Motor neuron (in vitro differentiated cells): ENCODE measurements around the gene GZF1. TPM values are rescaled to one million over a fixed set of nuclear protein-coding genes. Genes with fewer than 3 reads are reported as not detected.

ENCODE experiments used
- ATAC-seq, 8 experiments: fragments of 200-7000 bp; cut with Tn5 transposase; replicated peaks in 6 of 8; 2 replicates each; pipeline ENCODE4 v1.8.0; 2021; ENCODE audit warnings: mild to moderate bottlenecking in 8 of 8, moderate library complexity in 8 of 8
- H3K27ac ChIP-seq, 2 donors: fragments of 250-450 bp; sonication (Bioruptor Pico); 2 replicates each; pipeline ENCODE4 v1.9.0; 2021; ENCODE audit warnings: antibody characterized with exemption in 2 of 2, mild to moderate bottlenecking in 2 of 2, moderate library complexity in 1 of 2
- H3K4me1 ChIP-seq, 2 donors: fragments of 250-450 bp; sonication (Bioruptor Pico); replicated peaks in 1 of 2; 2 replicates each; pipeline ENCODE4 v1.6.1; 2021; ENCODE audit warnings: antibody characterized with exemption in 2 of 2, mild to moderate bottlenecking in 2 of 2, moderate library complexity in 1 of 2
- H3K4me3 ChIP-seq, 5 donors: fragments of 250-450 bp; sonication (Bioruptor Pico); 2 replicates each; pipeline ENCODE4 v1.9.0; 2021; ENCODE audit warnings: antibody characterized with exemption in 5 of 5, mild to moderate bottlenecking in 5 of 5, moderate library complexity in 4 of 5
- WGBS, 10 experiments: fragments of 450-650 bp; shearing (Covaris generic); methylation state at CpG; one replicate each; pipeline ENCODE4 v1.0.0; 2022; 5-methylcytosine and 5-hydroxymethylcytosine counted together
- in situ Hi-C, 9 experiments: fragments of 400-800 bp; cut with MboI; loops; one replicate each; pipeline ENCODE4 v1.15.0; 2021; ENCODE audit warnings: low sequenced_read_pairs in 9 of 9, low pct_unique_long_range_greater_than_20kb in 2 of 9; ENCODE audit not compliant: unreplicated experiment in 9 of 9
- total RNA-seq, 8 experiments: library from RNA; unstranded; fragments of 300-600 nt; gene quantifications; 2 replicates each; pipeline versions ENCODE4 v1.2.3 to v1.2.4, GENCODE V29; 2022

Gene GZF1
- 10 to 100 TPM; 11.2 to 40.6 (median 22.3) TPM for total RNA-seq

GRCh38 chr20:23361476-23362391 lies at the start of gene GZF1:
Gene GZF1, plus strand, starts transcription at chr20:23362182. Its CDS starts 2,202 bp downstream, at chr20:23364384.
- 0 to 5% (median 2%) methylated on average over 2 to 16 of the region's 114 CpGs; no CpG with 5 or more reads in 6 of the 10 experiments for WGBS, 10 experiments
- ATAC-seq, result peak; percentile 66 to 80 (median 72)
- in situ Hi-C loops, result no loop called here

GRCh38 chr20:23313271-23313670 lies 48.7 kb upstream of the GZF1 start:
- 0 to 100% (median 75%) methylated on average over 1 of the region's 1 CpG; no CpG with 5 or more reads in 1 of the 10 experiments for WGBS, 10 experiments
- in situ Hi-C loops, result no loop called here
- no peak overlapping the region for H3K27ac ChIP-seq
- ATAC-seq, result no peak
- H3K4me3 ChIP-seq, result no peak overlapping the region
- peaks cover 0 to 3% of the 10 kb centered on the region in 2 donors for H3K4me1 ChIP-seq

More at GRCh38 chr20:23361476-23362391, at the start of gene GZF1:
- Histone ChIP-seq H3K4me1 (peaks cover 35 to 45% of the 10 kb centered on the region in 2 donors), H3K27ac (peak within 1 kb of the TSS; percentile 95 to 98), H3K4me3 (peak within 1 kb of the TSS; percentile 68 to 85 (median 79))

GRCh38 chr20:23314699-23315098 lies 47.3 kb upstream of the GZF1 start:
- 61 to 100% (median 83%) methylated on average over 1 to 4 of the region's 5 CpGs; no CpG with 5 or more reads in 4 of the 10 experiments for WGBS, 10 experiments
- no peak for ATAC-seq
- in situ Hi-C loops, result no loop called here
- Histone ChIP-seq H3K4me3 (no peak overlapping the region), H3K27ac (no peak overlapping the region), H3K4me1 (peaks cover 0 to 3% of the 10 kb centered on the region in 2 donors)

- Histone ChIP-seq H3K4me1 (peaks cover 0 to 3% of the 10 kb centered on the region in 2 donors), H3K27ac (no peak overlapping the region), H3K4me3 (no peak overlapping the region)
- no peak for ATAC-seq
- in situ Hi-C loops, result no loop called here
- 0 to 82% (median 20%) methylated on average over 1 to 8 of the region's 9 CpGs; no CpG with 5 or more reads in 3 of the 10 experiments for WGBS, 10 experiments
Observed at GRCh38 chr20:23315099-23315498, 46.9 kb upstream of the GZF1 start.

GRCh38 chr20:23316626-23317025 lies 45.4 kb upstream of the GZF1 start:
- Histone ChIP-seq H3K4me1 (peaks cover 0 to 3% of the 10 kb centered on the region in 2 donors), H3K27ac (no peak overlapping the region), H3K4me3 (no peak overlapping the region)
- ATAC-seq, result no peak
- in situ Hi-C loops, result no loop called here
- WGBS, 10 experiments, result 82 to 100% (median 100%) methylated on average over 1 to 3 of the region's 3 CpGs; no CpG with 5 or more reads in 3 of the 10 experiments

- WGBS, 10 experiments, result 46 to 100% (median 90%) methylated on average over 1 to 4 of the region's 5 CpGs; no CpG with 5 or more reads in 2 of the 10 experiments
- Histone ChIP-seq H3K27ac (no peak overlapping the region), H3K4me1 (peaks cover 0 to 2% of the 10 kb centered on the region in 2 donors), H3K4me3 (no peak overlapping the region)
- in situ Hi-C loops, result no loop called here
- ATAC-seq, result no peak
Observed at GRCh38 chr20:23317081-23317480, 44.9 kb upstream of the GZF1 start.

- in situ Hi-C loops, result no loop called here
- WGBS, 10 experiments, result 0 to 81% (median 60%) methylated on average over 1 to 5 of the region's 5 CpGs; no CpG with 5 or more reads in 2 of the 10 experiments
- Histone ChIP-seq H3K4me1 (no peaks in the 10 kb centered on the region), H3K4me3 (no peak overlapping the region), H3K27ac (no peak overlapping the region)
- no peak for ATAC-seq
Observed at GRCh38 chr20:23318347-23318746, 43.6 kb upstream of the GZF1 start.

GRCh38 chr20:23320317-23320716 lies 41.7 kb upstream of the GZF1 start:
- Histone ChIP-seq H3K4me3 (no peak overlapping the region), H3K4me1 (no peaks in the 10 kb centered on the region), H3K27ac (no peak overlapping the region)
- in situ Hi-C loops, result no loop called here
- ATAC-seq, result peak in 3 of 8 experiments; percentile 47 to 71 (median 56)
- WGBS, 10 experiments, result 11 to 92% (median 80%) methylated on average over 1 to 7 of the region's 8 CpGs; no CpG with 5 or more reads in 4 of the 10 experiments

GRCh38 chr20:23325107-23325506 lies 36.9 kb upstream of the GZF1 start:
- 0 to 50% (median 42%) methylated on average over 1 to 2 of the region's 3 CpGs; no CpG with 5 or more reads in 3 of the 10 experiments for WGBS, 10 experiments

GRCh38 chr20:23326774-23327173 lies 35.2 kb upstream of the GZF1 start:
- no peak overlapping the region for H3K4me3 ChIP-seq
- no peak overlapping the region for H3K27ac ChIP-seq
- WGBS, 10 experiments, result 67 to 100% (median 95%) methylated on average over 2 to 4 of the region's 8 CpGs; no CpG with 5 or more reads in 7 of the 10 experiments
- no peaks in the 10 kb centered on the region for H3K4me1 ChIP-seq
- in situ Hi-C loops, result loop anchor here in 5 of 9 experiments (25.0 kb wide), 5 partner anchors 289 to 989 kb away; partner anchors contain the start of genes SSTR4 (in 2 of the 5) and THBD (in 2 of the 5)
- ATAC-seq, result no peak

More at GRCh38 chr20:23325107-23325506, 36.9 kb upstream of the GZF1 start:
- no peak overlapping the region for H3K27ac ChIP-seq
- no peak for ATAC-seq
- in situ Hi-C loops, result loop anchor here in 5 of 9 experiments (25.0 kb wide), 5 partner anchors 288 to 988 kb away; partner anchors contain the start of genes SSTR4 (in 2 of the 5) and THBD (in 2 of the 5)
- H3K4me3 ChIP-seq, result no peak overlapping the region
- no peaks in the 10 kb centered on the region for H3K4me1 ChIP-seq

GRCh38 chr20:23327617-23328333 lies 34.2 kb upstream of the GZF1 start:
- ATAC-seq, result no peak

More at GRCh38 chr20:23327617-23328333, 34.2 kb upstream of the GZF1 start:
- H3K4me3 ChIP-seq, result no peak overlapping the region
- 72 to 100% (median 91%) methylated on average over 1 to 8 of the region's 15 CpGs; no CpG with 5 or more reads in 5 of the 10 experiments for WGBS, 10 experiments
- H3K4me1 ChIP-seq, result no peaks in the 10 kb centered on the region
- in situ Hi-C loops, result loop anchor here in 5 of 9 experiments (25.0 kb wide), 5 partner anchors 290 to 990 kb away; partner anchors contain the start of genes SSTR4 (in 2 of the 5) and THBD (in 2 of the 5)
- no peak overlapping the region for H3K27ac ChIP-seq
